Naive B cell (primary cell): ENCODE measurements around the gene LRRC46. TPM values are rescaled to one million over a fixed set of nuclear protein-coding genes. Genes with fewer than 3 reads are reported as not detected.
A peak's percentile ranks its signal among the peaks of the same experiment; 100 is the strongest.

Source experiments
- ATAC-seq, 2 donors: fragments of 150-1000 bp; cut with Tn5 transposase; 2 replicates each; pipeline ENCODE4 v1.10.0; 2021; ENCODE audit warnings: low read depth in 2 of 2, mild to moderate bottlenecking in 2 of 2, moderate library complexity in 2 of 2
- DNase-seq: peaks from one replicate; pipeline ENCODE4 v3.0.0; 2022
- H3K27ac Mint-ChIP-seq, 6 donors: one replicate each; pipeline ENCODE4 v1.8.0; 2020 to 2022; ENCODE audit warnings: mild to moderate bottlenecking in 6 of 6, mixed read lengths in 6 of 6, moderate library complexity in 5 of 6, inconsistent platforms in 2 of 6
- H3K27me3 Mint-ChIP-seq, 3 donors: one replicate each; pipeline ENCODE4 v1.8.0; 2021 to 2022; ENCODE audit warnings: mixed read lengths in 3 of 3, mild to moderate bottlenecking in 1 of 3
- H3K36me3 Mint-ChIP-seq, 2 donors: one replicate each; pipeline ENCODE4 v1.8.0; 2020 to 2022; ENCODE audit warnings: mixed read lengths in 2 of 2, inconsistent platforms in 1 of 2, mild to moderate bottlenecking in 1 of 2
- H3K4me1 Mint-ChIP-seq, 3 donors: one replicate each; pipeline ENCODE4 v1.8.0; 2020 to 2022; ENCODE audit warnings: mixed read lengths in 3 of 3, inconsistent platforms in 1 of 3, mild to moderate bottlenecking in 1 of 3, moderate library complexity in 1 of 3
- H3K4me3 Mint-ChIP-seq, 8 donors: one replicate each; pipeline ENCODE4 v1.8.0; 2020 to 2022; ENCODE audit warnings: mild to moderate bottlenecking in 8 of 8, mixed read lengths in 8 of 8, moderate library complexity in 8 of 8, inconsistent platforms in 2 of 8
- H3K9me3 Mint-ChIP-seq, 7 donors: one replicate each; pipeline ENCODE4 v1.8.0; 2020 to 2022; ENCODE audit warnings: mixed read lengths in 7 of 7, mild to moderate bottlenecking in 5 of 7, inconsistent platforms in 2 of 7, moderate library complexity in 1 of 7
- polyA plus RNA-seq, 6 donors: library from polyadenylated mRNA; unstranded; fragments of 300-500 nt; fragmentation: Illumina TruSeq; gene quantifications; one replicate each; pipeline ENCODE4 v1.2.3, GENCODE V29; 2021; ENCODE audit warnings: low read depth in 6 of 6

LRRC46 gene
- polyA plus RNA-seq, 6 donors from 2014 or later: 0.39 to 2.3 (median 1.0) TPM; not detected in 1

DNA sequence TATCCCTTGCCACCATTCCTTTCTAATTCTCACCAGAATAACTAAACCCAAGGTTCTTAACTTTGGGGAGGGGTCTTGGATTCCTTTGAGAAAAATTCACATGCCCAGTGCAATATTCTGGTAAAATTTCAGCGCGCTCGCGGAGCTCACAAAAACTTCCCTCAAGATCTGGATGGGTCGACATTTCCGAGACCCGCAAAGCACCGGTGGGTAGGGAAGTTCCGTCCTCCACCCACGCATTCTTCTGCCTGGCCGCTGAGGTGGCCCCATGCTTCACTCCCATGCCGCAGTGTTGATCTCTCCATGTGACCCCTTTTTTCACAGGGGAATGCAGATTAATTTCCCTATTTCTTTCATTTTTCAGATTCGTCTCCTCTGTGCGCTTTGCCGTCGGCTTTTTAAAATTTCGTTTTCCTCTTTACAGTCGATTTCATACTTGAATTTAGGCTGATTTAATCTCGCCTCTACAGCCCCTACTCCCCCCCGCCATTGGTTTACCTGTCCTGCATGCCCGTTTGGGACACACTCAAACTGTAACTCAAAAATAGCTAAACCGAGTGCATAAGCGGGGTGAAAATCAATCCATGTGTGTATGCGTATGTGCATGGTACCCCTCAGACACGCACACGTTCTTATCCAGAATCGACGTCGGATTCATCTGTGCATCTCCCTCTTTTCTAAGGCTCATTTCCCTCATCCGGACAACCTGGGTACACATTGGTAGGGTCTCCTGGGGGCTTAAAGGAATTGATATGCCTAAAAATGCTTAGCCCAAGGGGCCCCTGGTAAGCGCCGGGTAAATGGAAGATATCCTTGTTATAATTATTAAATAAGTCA is 20.9 kb downstream of the LRRC46 start:
- Mint-ChIP-seq H3K9me3 (no peaks in the 10 kb centered on the region), H3K4me3 (peak overlapping the region in 7 of 8 donors; percentile 18 to 88 (median 57)), H3K36me3 (no peaks in the 10 kb centered on the region), H3K4me1 (peaks cover 17 to 24% (median 24%) of the 10 kb centered on the region in 3 donors), H3K27ac (peak overlapping the region in 1 of 6 donors; percentile 27), H3K27me3 (peaks cover 66 to 93% (median 90%) of the 10 kb centered on the region in 3 donors)
- peak; percentile 18 for DNase-seq
- peak; percentile 32 to 39 for ATAC-seq

DNA sequence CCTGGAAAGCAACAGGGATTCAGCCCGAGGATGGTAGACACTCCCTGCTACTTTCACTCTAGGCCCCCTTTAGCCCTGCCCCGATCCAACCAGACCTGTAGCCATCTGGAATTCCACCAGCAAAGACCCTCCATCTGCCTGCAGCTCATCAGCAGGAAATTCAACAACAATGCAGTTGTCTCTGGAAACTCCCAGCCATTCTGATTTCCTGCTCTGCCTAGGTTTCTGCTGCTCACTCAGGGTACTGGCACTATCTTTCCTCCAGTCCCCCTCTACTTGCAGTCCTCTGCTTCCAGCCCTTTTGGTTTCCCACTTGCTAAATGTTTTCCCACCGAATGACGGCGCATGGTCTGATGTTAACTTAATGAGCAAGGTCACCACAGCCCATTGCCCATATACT is 22.1 kb downstream of the LRRC46 start:
- H3K36me3 Mint-ChIP-seq: peaks cover 0 to 7% of the 10 kb centered on the region in 2 donors
- ATAC-seq (no peak), DNase-seq (no peak)
- H3K27ac Mint-ChIP-seq: no peak overlapping the region
- H3K27me3 Mint-ChIP-seq: peaks cover 70 to 93% (median 88%) of the 10 kb centered on the region in 3 donors
- no peaks in the 10 kb centered on the region for H3K9me3 Mint-ChIP-seq
- peak overlapping the region in 1 of 8 donors; percentile 35 for H3K4me3 Mint-ChIP-seq
- peaks cover 21 to 23% (median 22%) of the 10 kb centered on the region in 3 donors for H3K4me1 Mint-ChIP-seq

DNA sequence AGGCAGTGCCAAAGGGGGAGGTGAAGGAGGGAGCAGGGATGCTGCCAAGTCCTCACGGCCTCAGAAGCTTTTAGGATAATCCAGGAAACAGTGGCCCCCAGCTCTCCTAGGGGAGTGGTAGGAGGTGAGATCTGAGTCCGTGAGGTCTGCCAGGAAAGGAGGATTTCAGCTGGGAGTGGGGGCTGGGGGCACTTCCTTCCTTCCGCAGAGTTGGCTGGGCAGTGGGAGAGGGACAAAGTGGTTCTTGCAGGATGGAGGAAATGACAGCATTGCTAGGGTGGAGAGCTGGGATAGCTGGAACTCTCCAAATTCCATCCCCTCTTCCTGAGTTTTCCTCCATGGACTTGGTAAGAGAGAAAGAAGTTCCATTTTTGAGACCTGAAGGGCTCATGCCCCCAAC is 24.3 kb downstream of the LRRC46 start:
- DNase-seq (no peak), ATAC-seq (no peak)
- H3K27ac Mint-ChIP-seq: no peak overlapping the region
- H3K27me3 Mint-ChIP-seq: peaks cover 65 to 90% (median 86%) of the 10 kb centered on the region in 3 donors
- peaks cover 0 to 7% of the 10 kb centered on the region in 2 donors for H3K36me3 Mint-ChIP-seq
- H3K4me1 Mint-ChIP-seq: peaks cover 13 to 16% (median 15%) of the 10 kb centered on the region in 3 donors
- no peaks in the 10 kb centered on the region for H3K9me3 Mint-ChIP-seq
- H3K4me3 Mint-ChIP-seq: no peak overlapping the region

DNA sequence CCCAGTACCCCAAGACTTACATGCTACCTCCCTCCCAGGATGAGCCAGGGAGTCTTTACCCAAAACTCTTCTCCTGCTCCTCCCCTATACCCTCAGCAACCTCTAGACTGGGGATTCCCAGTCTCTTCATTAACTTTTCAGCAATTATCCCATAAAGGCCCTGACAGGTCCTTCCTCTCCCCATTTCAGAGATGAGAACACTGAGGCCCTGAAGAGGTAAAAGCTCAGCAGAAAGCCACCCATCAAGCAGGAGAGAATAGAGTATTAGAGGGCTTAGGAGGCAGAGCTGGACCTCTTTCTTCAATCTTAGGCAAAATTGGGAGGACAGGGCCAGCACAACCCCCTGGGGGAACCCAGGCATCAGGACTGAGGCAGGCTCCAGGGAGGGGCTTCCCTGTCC is 25.4 kb downstream of the LRRC46 start:
- no peak for ATAC-seq
- H3K36me3 Mint-ChIP-seq: peaks cover 0 to 7% of the 10 kb centered on the region in 2 donors
- no peak overlapping the region for H3K4me3 Mint-ChIP-seq
- H3K27ac Mint-ChIP-seq: no peak overlapping the region
- H3K27me3 Mint-ChIP-seq: peaks cover 65 to 84% (median 81%) of the 10 kb centered on the region in 3 donors
- no peak for DNase-seq
- no peaks in the 10 kb centered on the region for H3K9me3 Mint-ChIP-seq
- H3K4me1 Mint-ChIP-seq: peaks cover 9 to 13% (median 9%) of the 10 kb centered on the region in 3 donors

DNA sequence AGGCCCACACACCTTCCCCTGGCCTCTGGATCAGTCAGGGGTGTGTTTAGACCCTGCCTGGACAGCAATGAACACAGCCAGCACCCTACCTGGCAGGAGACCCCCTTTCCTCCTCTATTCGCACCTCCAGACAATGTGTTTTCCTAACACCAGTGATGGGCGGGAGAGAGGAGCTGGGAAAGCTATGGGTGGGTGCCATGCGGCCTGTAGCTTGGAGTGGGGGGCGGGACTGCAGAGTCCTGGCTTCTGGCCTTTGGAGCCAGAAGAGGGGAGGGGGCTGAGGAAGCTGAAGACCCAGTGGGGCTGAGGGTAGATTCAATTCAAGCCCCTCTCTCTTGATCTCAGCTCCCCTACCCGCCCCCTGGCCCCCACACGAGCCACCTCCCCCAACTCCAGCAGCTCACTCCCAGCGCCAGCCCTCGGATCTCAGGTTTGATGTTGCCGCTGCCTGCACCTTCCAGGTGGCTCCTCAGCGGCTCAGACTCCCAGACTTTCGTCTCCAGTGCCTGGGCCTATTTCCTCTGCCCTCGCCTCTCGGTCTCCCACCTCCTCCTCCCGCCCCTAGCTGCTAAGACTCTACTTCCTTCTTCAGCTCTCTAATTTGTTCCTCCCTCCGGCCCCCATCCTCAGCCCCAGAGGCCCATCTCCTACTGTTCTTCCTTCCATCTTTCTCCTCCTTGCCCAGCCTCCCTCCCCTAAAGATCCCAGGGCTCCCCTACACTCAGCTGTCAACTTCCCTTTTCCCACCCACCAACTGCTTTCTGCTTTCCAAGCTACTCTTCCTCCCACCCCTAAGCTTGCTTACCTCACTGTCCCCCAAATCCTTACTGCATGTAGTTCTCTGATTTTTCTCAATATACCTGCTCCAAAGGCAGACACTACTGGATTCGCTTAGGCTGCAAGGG is 26.3 kb downstream of the LRRC46 start:
- peaks cover 56 to 74% (median 71%) of the 10 kb centered on the region in 3 donors for H3K27me3 Mint-ChIP-seq

DNA sequence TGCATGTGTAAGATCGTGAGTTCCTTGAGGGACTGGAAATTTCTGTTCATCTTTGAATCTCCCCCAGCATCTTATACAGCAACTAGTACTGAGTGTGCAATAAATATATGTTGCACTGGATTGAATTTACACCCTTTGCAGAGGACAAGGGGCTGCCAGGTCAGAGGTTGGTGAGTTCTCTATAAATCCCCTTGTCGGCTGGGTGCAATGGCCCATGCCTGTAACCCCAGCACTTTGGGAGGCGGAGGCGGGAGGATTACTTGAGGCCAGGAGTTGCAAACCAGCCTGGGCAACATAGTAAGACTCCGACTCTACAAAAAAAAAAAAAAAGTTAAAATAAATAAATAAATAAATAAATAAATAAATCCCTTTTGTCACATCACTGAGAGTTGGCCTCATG is 28.9 kb downstream of the LRRC46 start:
- peaks cover 0 to 7% of the 10 kb centered on the region in 2 donors for H3K36me3 Mint-ChIP-seq
- peaks cover 0 to 5% (median 0%) of the 10 kb centered on the region in 3 donors for H3K4me1 Mint-ChIP-seq
- no peak overlapping the region for H3K27ac Mint-ChIP-seq
- H3K4me3 Mint-ChIP-seq: no peak overlapping the region
- no peaks in the 10 kb centered on the region for H3K9me3 Mint-ChIP-seq
- DNase-seq (no peak), ATAC-seq (no peak)
- H3K27me3 Mint-ChIP-seq: peaks cover 43 to 60% (median 52%) of the 10 kb centered on the region in 3 donors

More for the DNA sequence above, 26.3 kb downstream of the LRRC46 start:
- H3K4me1 Mint-ChIP-seq: peaks cover 0 to 5% (median 0%) of the 10 kb centered on the region in 3 donors
- H3K27ac Mint-ChIP-seq: peak overlapping the region in 1 of 6 donors; percentile 38
- H3K9me3 Mint-ChIP-seq: no peaks in the 10 kb centered on the region
- no peak overlapping the region for H3K4me3 Mint-ChIP-seq
- H3K36me3 Mint-ChIP-seq: peaks cover 0 to 7% of the 10 kb centered on the region in 2 donors
- ATAC-seq (no peak), DNase-seq (no peak)

DNA sequence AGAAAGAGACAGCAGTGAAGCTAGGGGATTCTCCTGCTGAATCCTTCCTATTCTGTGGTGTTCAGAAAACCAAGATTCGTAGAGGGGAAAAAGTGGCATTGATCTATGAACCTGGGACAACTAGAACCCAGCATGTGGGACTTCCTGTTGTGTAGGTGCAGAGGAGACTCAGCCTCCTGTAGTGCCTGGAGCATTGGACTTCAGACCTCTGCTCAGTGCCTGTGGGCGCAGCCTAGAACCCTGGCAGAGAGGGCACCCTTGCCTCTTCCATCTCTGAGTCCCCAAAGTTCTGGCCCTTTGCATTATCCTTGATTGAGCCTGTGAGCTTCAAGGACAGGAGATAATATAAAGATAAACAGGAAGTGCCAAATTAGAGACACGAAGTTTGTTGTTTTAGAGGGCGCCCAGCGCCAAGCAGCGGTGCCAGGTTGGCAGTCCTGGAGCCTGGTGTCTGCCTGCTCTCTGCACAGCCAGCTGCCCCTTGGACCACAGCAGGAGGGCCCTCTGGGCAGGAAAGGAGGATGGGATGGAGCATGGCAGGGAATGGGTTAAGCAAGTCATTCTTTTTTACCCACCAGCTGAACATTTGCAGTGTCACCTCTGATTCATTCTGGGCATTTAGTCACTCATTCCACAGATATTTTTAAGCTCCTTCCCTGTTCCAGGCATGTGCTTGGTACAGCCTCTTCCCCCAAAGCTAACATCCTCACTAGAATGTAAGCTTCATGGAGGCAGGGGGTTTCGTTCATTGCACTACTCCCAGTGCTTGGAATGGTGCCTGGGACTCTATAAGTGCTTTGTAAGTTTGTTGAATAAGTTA is 31.4 kb downstream of the LRRC46 start:
- ATAC-seq: no peak
- Mint-ChIP-seq H3K4me3 (no peak overlapping the region), H3K4me1 (peaks cover 0 to 5% (median 0%) of the 10 kb centered on the region in 3 donors), H3K9me3 (no peaks in the 10 kb centered on the region), H3K36me3 (peaks cover 0 to 7% of the 10 kb centered on the region in 2 donors), H3K27ac (no peak overlapping the region), H3K27me3 (peaks cover 41 to 56% (median 53%) of the 10 kb centered on the region in 3 donors)
- no peak for DNase-seq

DNA sequence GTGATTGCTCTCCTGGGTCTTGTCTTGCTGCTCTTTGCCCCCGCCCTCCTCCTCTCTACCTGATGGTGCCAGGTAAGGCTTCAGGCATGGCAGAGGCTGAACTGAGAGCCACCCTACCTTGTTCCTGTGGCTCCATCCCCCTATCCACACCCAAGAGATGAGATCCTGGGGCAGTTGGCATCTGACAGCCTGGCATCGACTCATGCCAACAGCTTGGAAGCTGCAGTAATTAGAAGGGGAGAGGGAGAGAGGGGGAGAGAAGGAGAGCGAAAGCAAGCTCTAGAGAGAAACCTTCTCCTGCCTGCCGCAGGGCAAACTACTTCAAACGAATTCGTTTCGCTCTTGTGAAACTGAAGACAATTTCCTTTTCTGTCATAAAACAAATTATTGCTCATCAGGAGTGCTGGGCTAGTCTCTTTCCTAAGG is 33.3 kb downstream of the LRRC46 start:
- Mint-ChIP-seq H3K4me3 (no peak overlapping the region), H3K27me3 (peaks cover 43 to 48% (median 43%) of the 10 kb centered on the region in 3 donors), H3K36me3 (no peaks in the 10 kb centered on the region), H3K27ac (peak overlapping the region in 1 of 6 donors; percentile 65), H3K4me1 (no peaks in the 10 kb centered on the region), H3K9me3 (no peaks in the 10 kb centered on the region)
- no peak for ATAC-seq
- DNase-seq: no peak

DNA sequence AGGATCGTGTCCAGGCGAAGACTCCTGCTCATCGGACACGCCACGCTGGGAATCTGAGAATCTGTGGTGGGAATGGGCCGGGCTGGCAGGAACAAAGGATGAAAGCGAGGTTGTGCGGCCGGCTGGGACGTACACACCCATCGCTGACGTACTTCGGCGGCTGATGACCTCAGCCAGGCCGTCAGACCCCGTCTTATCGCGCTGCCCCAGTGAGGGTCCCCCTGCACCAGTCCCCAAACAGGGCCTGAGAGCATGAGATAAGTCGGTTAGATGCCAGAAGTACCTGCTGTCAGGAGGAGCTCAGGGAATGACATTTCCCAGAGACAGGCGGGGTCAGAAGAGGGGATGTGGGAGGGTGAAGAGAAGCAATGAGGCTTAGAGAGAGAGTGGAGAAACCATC is 35.5 kb downstream of the LRRC46 start:
- Mint-ChIP-seq H3K36me3 (no peaks in the 10 kb centered on the region), H3K9me3 (no peaks in the 10 kb centered on the region), H3K4me3 (no peak overlapping the region), H3K27me3 (peaks cover 49 to 62% (median 55%) of the 10 kb centered on the region in 3 donors), H3K27ac (no peak overlapping the region), H3K4me1 (peaks cover 2 to 3% (median 2%) of the 10 kb centered on the region in 3 donors)
- ATAC-seq: no peak
- no peak for DNase-seq

DNA sequence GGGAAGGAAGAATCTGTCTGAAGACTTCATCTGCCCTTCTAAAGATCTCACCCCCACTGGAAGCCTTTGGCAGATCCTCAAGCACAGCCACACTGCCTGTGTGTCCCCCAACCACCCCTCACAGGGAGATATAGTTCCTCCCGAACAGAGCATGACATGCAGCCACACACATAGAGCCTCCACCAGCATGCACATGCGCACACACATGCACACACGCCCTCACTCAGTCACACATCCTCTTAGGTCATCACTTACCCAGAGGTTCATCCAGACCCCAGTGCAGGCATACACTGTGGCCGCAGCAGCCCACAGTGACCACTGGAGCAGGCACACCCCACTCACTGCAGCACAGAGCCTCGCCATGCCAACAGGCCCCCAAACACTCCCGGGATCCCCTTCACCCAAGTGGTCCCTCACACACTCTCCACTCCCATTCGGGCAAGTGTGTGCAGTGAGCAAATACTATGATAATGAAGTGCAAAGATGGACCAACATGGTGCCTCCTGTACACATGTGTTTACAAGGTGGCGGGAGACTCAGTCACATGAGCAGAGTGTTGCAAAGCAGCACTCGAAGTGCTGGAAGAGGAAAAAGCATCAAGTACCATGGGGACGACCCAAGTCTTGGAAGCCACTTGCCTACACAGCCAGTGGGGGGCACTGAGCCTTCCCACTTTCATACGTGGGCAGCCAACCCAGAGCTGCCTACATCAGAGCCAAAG is 36.5 kb downstream of the LRRC46 start:
- H3K27me3 Mint-ChIP-seq: peaks cover 51 to 67% (median 62%) of the 10 kb centered on the region in 3 donors
- ATAC-seq: no peak
- H3K27ac Mint-ChIP-seq: no peak overlapping the region

DNA sequence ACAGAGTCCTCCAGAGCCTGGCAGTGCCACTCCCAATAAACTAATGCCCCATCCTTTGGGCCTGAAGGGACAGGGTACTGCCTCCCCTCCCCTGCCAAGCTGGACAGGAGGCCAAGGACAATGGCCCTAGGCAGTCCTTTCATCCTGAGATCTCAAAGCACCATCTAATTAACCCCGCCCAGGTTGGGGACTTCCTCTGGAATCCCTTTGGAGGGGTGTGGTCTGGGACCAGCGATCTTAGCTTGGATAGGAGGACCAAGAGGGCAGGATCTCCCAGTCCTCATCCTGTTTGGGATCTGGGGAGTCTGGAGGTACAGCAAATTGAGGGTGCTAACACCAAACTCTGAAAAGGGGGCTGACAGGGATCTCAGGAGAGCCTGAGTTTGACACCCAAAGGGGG is 37.6 kb downstream of the LRRC46 start:
- Mint-ChIP-seq H3K4me1 (peaks cover 5 to 7% (median 7%) of the 10 kb centered on the region in 3 donors), H3K36me3 (no peaks in the 10 kb centered on the region), H3K27ac (no peak overlapping the region), H3K9me3 (no peaks in the 10 kb centered on the region), H3K27me3 (peaks cover 50 to 78% (median 70%) of the 10 kb centered on the region in 3 donors), H3K4me3 (no peak overlapping the region)
- ATAC-seq (no peak), DNase-seq (no peak)

More for the DNA sequence above, 36.5 kb downstream of the LRRC46 start:
- no peaks in the 10 kb centered on the region for H3K36me3 Mint-ChIP-seq
- H3K9me3 Mint-ChIP-seq: no peaks in the 10 kb centered on the region
- no peak overlapping the region for H3K4me3 Mint-ChIP-seq
- H3K4me1 Mint-ChIP-seq: peaks cover 5 to 7% (median 7%) of the 10 kb centered on the region in 3 donors
- DNase-seq: no peak

DNA sequence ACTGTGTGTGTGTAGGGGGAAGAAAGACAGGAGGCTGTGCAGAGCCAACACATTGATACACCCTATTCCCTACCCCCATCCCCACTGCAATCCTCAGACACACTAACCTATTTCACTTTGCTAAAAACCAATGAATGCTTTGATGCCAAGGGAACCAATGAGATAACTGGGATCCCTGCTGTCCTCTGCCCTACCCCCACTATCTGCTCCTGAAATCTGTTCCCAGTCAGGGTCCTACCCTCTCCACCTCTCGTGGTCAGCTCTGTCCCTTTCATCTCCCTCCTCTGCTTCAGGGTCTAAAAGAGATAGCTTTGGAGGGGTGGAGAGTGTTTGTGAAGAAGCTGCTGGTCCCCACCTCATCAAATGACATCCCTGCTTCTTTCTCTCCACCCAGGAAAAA is 38.6 kb downstream of the LRRC46 start:
- no peaks in the 10 kb centered on the region for H3K9me3 Mint-ChIP-seq
- peaks cover 53 to 87% (median 71%) of the 10 kb centered on the region in 3 donors for H3K27me3 Mint-ChIP-seq
- peaks cover 5 to 7% (median 7%) of the 10 kb centered on the region in 3 donors for H3K4me1 Mint-ChIP-seq
- H3K4me3 Mint-ChIP-seq: no peak overlapping the region
- no peak overlapping the region for H3K27ac Mint-ChIP-seq
- DNase-seq (no peak), ATAC-seq (no peak)
- H3K36me3 Mint-ChIP-seq: no peaks in the 10 kb centered on the region
